MM.1S (cell line): ENCODE results near the gene RUNDC3A.
"Not testable (repeated sequence)": the region's sequence is repeated elsewhere in the genome, so short reads cannot be mapped to it uniquely, and the experiment has no call there.

Source experiments
- CTCF ChIP-seq: fragments of 300-600 bp; sonication (generic); IDR thresholded peaks from 2 replicates; pipeline ENCODE4 v1.5.1; 2016; ENCODE audit warnings: antibody characterized with exemption, low read length, mixed read lengths
- EZH2 ChIP-seq: fragments of 300-600 bp; sonication (generic); optimal IDR thresholded peaks from 2 replicates; pipeline ENCODE3; 2017; ENCODE audit warnings: low read depth, mild to moderate bottlenecking, antibody characterized with exemption, low read length, mixed read lengths
- EZH2phosphoT487 ChIP-seq: fragments of 300-600 bp; sonication (generic); IDR thresholded peaks from 2 replicates; pipeline ENCODE4 v1.6.1; 2018; ENCODE audit warnings: antibody characterized with exemption, low read length

- not testable (repeated sequence) for TF ChIP-seq CTCF, EZH2, EZH2phosphoT487
Measured at GRCh38 chr17:44347206-44348055, 39.0 kb downstream of the RUNDC3A start.
